Liver (tissue), 9 donors: ENCODE measurements around the gene KCP. TPM values are rescaled to one million over a fixed set of nuclear protein-coding genes. Genes with fewer than 3 reads are reported as not detected.
A peak's percentile ranks its signal among the peaks of the same experiment; 100 is the strongest.

ENCODE experiments used
- DNase-seq: peaks from one replicate; pipeline ENCODE4 v3.0.0-alpha.2; 2017; ENCODE audit warnings: low spot score
- H3K27ac ChIP-seq, 2 donors: one replicate each; pipeline ENCODE4 v1.7.0; 2013; ENCODE audit warnings: inconsistent platforms in 2 of 2, low read length in 2 of 2, control low read depth in 1 of 2, low read depth in 1 of 2, mild to moderate bottlenecking in 1 of 2
- H3K27me3 ChIP-seq, 4 donors: one replicate each; pipeline versions ENCODE4 v1.6.1 to v1.7.0; 2013; ENCODE audit warnings: low read length in 3 of 4, inconsistent platforms in 1 of 4, mild to moderate bottlenecking in 1 of 4, moderate library complexity in 1 of 4; ENCODE audit not compliant: control insufficient read depth in 4 of 4, insufficient read depth in 4 of 4
- H3K36me3 ChIP-seq, 4 donors: one replicate each; pipeline versions ENCODE4 v1.6.1 to v1.7.0; 2013; ENCODE audit warnings: low read length in 3 of 4, mild to moderate bottlenecking in 3 of 4, low read depth in 1 of 4, moderate library complexity in 1 of 4; ENCODE audit not compliant: control insufficient read depth in 4 of 4, insufficient read depth in 3 of 4
- H3K4me1 ChIP-seq, 4 donors: one replicate each; pipeline versions ENCODE4 v1.6.1 to v1.7.0; 2013; ENCODE audit warnings: low read length in 3 of 4, mild to moderate bottlenecking in 3 of 4, moderate library complexity in 1 of 4; ENCODE audit not compliant: control insufficient read depth in 4 of 4, insufficient read depth in 4 of 4
- H3K4me3 ChIP-seq, 3 donors: one replicate each; pipeline versions ENCODE4 v1.6.1 to v1.7.0; 2013; ENCODE audit warnings: low read length in 3 of 3, control low read depth in 1 of 3, low read depth in 1 of 3, mild to moderate bottlenecking in 1 of 3
- H3K9ac ChIP-seq, 2 donors: one replicate each; pipeline ENCODE4 v1.7.0; 2013; ENCODE audit warnings: low read length in 2 of 2, mild to moderate bottlenecking in 2 of 2, moderate library complexity in 2 of 2, control low read depth in 1 of 2, low read depth in 1 of 2
- H3K9me3 ChIP-seq, 4 donors: one replicate each; pipeline versions ENCODE4 v1.6.1 to v1.7.0; 2013; ENCODE audit warnings: low read length in 3 of 4; ENCODE audit not compliant: control insufficient read depth in 4 of 4
- ATF3 ChIP-seq: IDR thresholded peaks from 2 replicates; pipeline ENCODE4 v1.6.1; 2016; ENCODE audit warnings: antibody characterized with exemption
- CTCF ChIP-seq: fragments of 150-350 bp; IDR thresholded peaks from 2 replicates; pipeline ENCODE4 v1.5.1; 2017; ENCODE audit warnings: improper control_type of control experiment, low read depth, low read length; ENCODE audit not compliant: missing input control
- EGR1 ChIP-seq, 2 donors: IDR thresholded peaks; 2 replicates each; pipeline ENCODE4 v1.6.1; 2016 to 2018; ENCODE audit warnings: antibody characterized with exemption in 2 of 2, low read depth in 2 of 2
- FOXA1 ChIP-seq: IDR thresholded peaks from 2 replicates; pipeline ENCODE4 v1.6.1; 2016; ENCODE audit warnings: antibody characterized with exemption
- FOXA2 ChIP-seq: IDR thresholded peaks from 2 replicates; pipeline ENCODE4 v1.6.1; 2016; ENCODE audit warnings: antibody characterized with exemption
- GABPA ChIP-seq, 2 donors: IDR thresholded peaks in 1 of 2; conservative IDR thresholded peaks in 1 of 2; 2 replicates each; pipeline ENCODE4 v1.6.1; 2016; ENCODE audit warnings: antibody characterized with exemption in 2 of 2, mild to moderate bottlenecking in 1 of 2, moderate library complexity in 1 of 2
- HNF4A ChIP-seq, 2 donors: conservative IDR thresholded peaks; 2 replicates each; pipeline ENCODE4 v1.6.1; 2016; ENCODE audit warnings: antibody characterized with exemption in 2 of 2, mild to moderate bottlenecking in 2 of 2
- HNF4G ChIP-seq: IDR thresholded peaks from 2 replicates; pipeline ENCODE4 v1.6.1; 2016; ENCODE audit warnings: antibody characterized with exemption
- JUND ChIP-seq, 2 donors: IDR thresholded peaks; 2 replicates each; pipeline ENCODE4 v1.6.1; 2016; ENCODE audit warnings: antibody characterized with exemption in 2 of 2
- NR2F2 ChIP-seq: IDR thresholded peaks from 2 replicates; pipeline ENCODE4 v1.6.1; 2016; ENCODE audit warnings: antibody characterized with exemption
- RAD21 ChIP-seq, 2 donors: IDR thresholded peaks; 2 replicates each; pipeline ENCODE4 v1.6.1; 2016; ENCODE audit warnings: antibody characterized with exemption in 2 of 2, mild to moderate bottlenecking in 2 of 2
- REST ChIP-seq: IDR thresholded peaks from 2 replicates; pipeline ENCODE4 v1.6.1; 2016; ENCODE audit warnings: antibody characterized with exemption, mild to moderate bottlenecking
- RXRA ChIP-seq, 2 donors: IDR thresholded peaks; 2 replicates each; pipeline ENCODE4 v1.6.1; 2017 to 2018; ENCODE audit warnings: antibody characterized with exemption in 2 of 2, mild to moderate bottlenecking in 1 of 2
- SP1 ChIP-seq: IDR thresholded peaks from 2 replicates; pipeline ENCODE4 v1.6.1; 2018; ENCODE audit warnings: antibody characterized with exemption, mild to moderate bottlenecking
- TAF1 ChIP-seq: conservative IDR thresholded peaks from 2 replicates; pipeline ENCODE4 v1.6.1; 2016; ENCODE audit warnings: antibody characterized with exemption, mild to moderate bottlenecking
- YY1 ChIP-seq: IDR thresholded peaks from 2 replicates; pipeline ENCODE4 v1.6.1; 2016; ENCODE audit warnings: antibody characterized with exemption, mild to moderate bottlenecking
- ZBTB33 ChIP-seq: IDR thresholded peaks from 2 replicates; pipeline ENCODE4 v1.6.1; 2016; ENCODE audit warnings: antibody characterized with exemption
- WGBS: extraction: QIAGEN DNeasy Blood & Tissue Kit; methylation state at CpG from one replicate; pipeline ENCODE4 v1.1.7; 2013; 5-methylcytosine and 5-hydroxymethylcytosine counted together
- polyA plus RNA-seq, 2 donors: library from polyadenylated mRNA; stranded (reverse) in 1 of 2; unstranded in 1 of 2; fragments of 200-250 nt in 1 of 2; fragments of >200 nt in 1 of 2; fragmentation: Nextera tagmentation in 1 of 2; extraction: Ambion mirVana in 1 of 2; gene quantifications; one replicate each; pipeline versions ENCODE4 v1.2.1 to v1.2.3, GENCODE V29; 2013 to 2015
- total RNA-seq, 2 donors: library from RNA; depleted of rRNA; stranded (reverse); fragments of >200 nt; gene quantifications; one replicate each; pipeline ENCODE4 v1.2.3, GENCODE V29; 2014
- TF ChIP-seq, protein P1 (sequence below): IDR thresholded peaks from 2 replicates; pipeline ENCODE4 v1.6.1; 2016; ENCODE audit warnings: antibody characterized with exemption
- donor health status: healthy.
- donor health status: healthy.
- donor health status: healthy.
- donor health status: healthy.
- donor health status: healthy.

The KCP gene
- total RNA-seq (under 1 TPM; 0.05 to 0.08 TPM), polyA plus RNA-seq (under 1 TPM in 1 of 2 donors, not detected in 1; 0.02 TPM)

DNA sequence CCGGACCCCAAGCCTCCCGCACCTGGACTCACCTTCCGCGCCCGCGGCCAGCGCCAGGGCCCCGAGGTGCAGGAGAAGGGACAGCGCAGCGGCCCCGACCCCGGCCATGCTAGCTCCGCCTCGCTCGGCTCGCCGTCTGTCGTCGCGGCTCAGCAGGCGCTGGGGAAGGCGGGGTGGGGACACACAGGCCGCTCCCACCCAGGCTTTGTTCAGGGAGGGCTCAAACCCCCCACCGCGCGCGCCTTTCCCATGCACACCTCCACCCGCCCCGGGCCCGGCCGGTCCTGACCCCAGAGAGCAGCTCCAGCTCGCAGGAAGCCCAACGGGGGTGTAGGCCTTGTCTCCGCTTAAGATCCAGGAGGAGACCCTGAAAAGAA, at the start of gene KCP:
TSS of gene KCP (minus strand) at position 141 of the 377 bp plus-strand sequence. CDS start at position 108, 33 bp downstream.
- peaks cover 0 to 2% (median 0%) of the 10 kb centered on the region in 4 donors for H3K27me3 ChIP-seq
- no peaks in the 10 kb centered on the region for H3K36me3 ChIP-seq
- TF ChIP-seq GABPA (IDR thresholded peaks at IDR 0.05 in 1 of 2, conservative IDR thresholded peaks at IDR 0.05 in 1 of 2): no peak
- no peak for TF ChIP-seq YY1
- TF ChIP-seq RXRA (IDR thresholded peaks at IDR 0.05): no peak
- TF ChIP-seq NR2F2: no peak
- TF ChIP-seq FOXA2: no peak
- TF ChIP-seq CTCF: no peak
- TF ChIP-seq SP1: no peak
- TF ChIP-seq, protein P1, sequence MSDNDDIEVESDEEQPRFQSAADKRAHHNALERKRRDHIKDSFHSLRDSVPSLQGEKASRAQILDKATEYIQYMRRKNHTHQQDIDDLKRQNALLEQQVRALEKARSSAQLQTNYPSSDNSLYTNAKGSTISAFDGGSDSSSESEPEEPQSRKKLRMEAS: no peak
- no peak for TF ChIP-seq RAD21 (IDR thresholded peaks at IDR 0.05)
- TF ChIP-seq EGR1 (IDR thresholded peaks at IDR 0.05; ENCODE audit: low read depth in 2 of 2): no peak
- no peak for TF ChIP-seq ZBTB33
- H3K9ac ChIP-seq: no peak within 1 kb of the TSS
- no peaks in the 10 kb centered on the region for H3K9me3 ChIP-seq
- 21% methylated on average over 34 of the region's 34 CpGs for WGBS
- peaks cover 3 to 16% (median 5%) of the 10 kb centered on the region in 4 donors for H3K4me1 ChIP-seq
- peak within 1 kb of the TSS in 1 of 3 donors; percentile 23 for H3K4me3 ChIP-seq
- H3K27ac ChIP-seq: no peak within 1 kb of the TSS
- no peak for DNase-seq

DNA sequence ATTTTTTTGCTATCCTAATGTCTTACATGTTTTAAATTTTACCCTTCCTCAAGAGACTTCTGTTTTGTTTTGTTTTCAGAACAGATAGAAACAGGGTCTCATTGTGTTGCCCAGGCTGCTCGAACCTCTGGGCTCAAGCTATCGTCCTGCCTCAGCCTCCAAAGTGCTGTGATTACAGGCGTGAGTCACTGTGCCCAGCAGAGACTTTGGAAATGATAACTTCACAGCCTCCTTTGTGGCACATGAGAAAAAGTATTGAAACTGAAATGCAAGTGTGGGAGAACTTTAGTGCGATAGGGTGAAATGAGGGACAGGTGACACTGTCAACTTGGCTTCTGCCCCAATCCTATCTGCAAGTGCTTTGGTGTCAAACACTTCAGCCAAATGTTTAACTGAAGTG, 48.8 kb upstream of the KCP start:
- H3K36me3 ChIP-seq: peaks cover 10 to 48% (median 38%) of the 10 kb centered on the region in 4 donors
- no peak overlapping the region for H3K4me3 ChIP-seq
- TF ChIP-seq RAD21 (IDR thresholded peaks at IDR 0.05): no peak
- H3K9ac ChIP-seq: no peak overlapping the region
- no peaks in the 10 kb centered on the region for H3K9me3 ChIP-seq
- no peaks in the 10 kb centered on the region for H3K4me1 ChIP-seq
- no peaks in the 10 kb centered on the region for H3K27me3 ChIP-seq
- H3K27ac ChIP-seq: no peak overlapping the region
- WGBS: 96% methylated on average over 4 of the region's 4 CpGs
- DNase-seq: no peak

DNA sequence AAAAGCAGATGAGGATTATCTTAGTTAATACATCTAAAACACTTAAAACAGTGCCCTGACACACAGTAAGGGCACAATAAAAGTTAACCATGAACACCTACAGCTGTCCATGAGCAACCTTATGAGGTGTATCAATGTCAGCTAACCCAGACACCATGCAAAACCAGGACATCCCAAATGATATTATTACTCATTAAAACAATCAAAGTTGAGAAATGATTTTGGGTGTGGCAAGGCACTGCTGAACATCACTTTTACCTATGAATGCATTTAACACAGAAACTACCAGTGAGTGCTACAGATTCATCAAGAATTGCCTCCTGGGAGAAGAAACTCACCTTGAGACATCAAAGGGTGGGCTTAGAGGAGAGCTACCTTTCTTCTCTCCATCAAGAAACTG, 45.5 kb upstream of the KCP start:
- H3K27me3 ChIP-seq: no peaks in the 10 kb centered on the region
- no peak for DNase-seq
- no peaks in the 10 kb centered on the region for H3K9me3 ChIP-seq
- no peak overlapping the region for H3K27ac ChIP-seq
- peaks cover 10 to 65% (median 47%) of the 10 kb centered on the region in 4 donors for H3K36me3 ChIP-seq
- H3K9ac ChIP-seq: no peak overlapping the region
- H3K4me3 ChIP-seq: no peak overlapping the region
- H3K4me1 ChIP-seq: no peaks in the 10 kb centered on the region
- no peak for TF ChIP-seq HNF4A (conservative IDR thresholded peaks at IDR 0.05)
- no peak for TF ChIP-seq HNF4G
- TF ChIP-seq, protein P1: no peak
- no peak for TF ChIP-seq JUND (IDR thresholded peaks at IDR 0.05)
- no peak for TF ChIP-seq REST
- TF ChIP-seq YY1: no peak
- TF ChIP-seq GABPA (IDR thresholded peaks at IDR 0.05 in 1 of 2, conservative IDR thresholded peaks at IDR 0.05 in 1 of 2): no peak
- TF ChIP-seq RXRA (IDR thresholded peaks at IDR 0.05): no peak
- TF ChIP-seq ATF3: no peak
- TF ChIP-seq RAD21 (IDR thresholded peaks at IDR 0.05): no peak
- no peak for TF ChIP-seq FOXA1
- TF ChIP-seq NR2F2: no peak
- TF ChIP-seq TAF1: no peak
- no peak for TF ChIP-seq SP1
- no peak for TF ChIP-seq CTCF
